Heart right ventricle (tissue), 16 donors: ENCODE data around the gene IL17RA. TPM values are rescaled to one million over a fixed set of nuclear protein-coding genes. Genes with fewer than 3 reads are reported as not detected.

Experiments used
- ATAC-seq, 8 donors: fragments of 200-7000 bp; cut with Tn5 transposase; one replicate each; pipeline ENCODE4 v1.9.1; 2020; ENCODE audit warnings: mild to moderate bottlenecking in 8 of 8, moderate library complexity in 8 of 8, moderate number of reproducible peaks in 1 of 8
- DNase-seq, 2 donors: peaks; one replicate each; pipeline ENCODE4 v3.0.0-alpha.2; 2020
- H3K27ac ChIP-seq, 10 donors: fragments of 200-600 bp; sonication (generic) in 2 of 10; one replicate each; pipeline versions ENCODE4 v1.5.0 to v1.8.0; 2020 to 2022; ENCODE audit warnings: mild to moderate bottlenecking in 3 of 10
- H3K27me3 ChIP-seq, 7 donors: fragments of 200-600 bp; one replicate each; pipeline ENCODE4 v1.8.0; 2021 to 2022; ENCODE audit warnings: mild to moderate bottlenecking in 2 of 7
- H3K36me3 ChIP-seq, 9 donors: fragments of 200-600 bp; sonication (generic) in 1 of 9; one replicate each; pipeline versions ENCODE4 v1.5.0 to v1.8.0; 2020 to 2022; ENCODE audit warnings: mild to moderate bottlenecking in 2 of 9
- H3K4me1 ChIP-seq, 9 donors: fragments of 200-600 bp; sonication (generic) in 1 of 9; one replicate each; pipeline versions ENCODE4 v1.5.0 to v1.8.0; 2020 to 2022; ENCODE audit warnings: mild to moderate bottlenecking in 4 of 9
- H3K4me3 ChIP-seq, 10 donors: fragments of 200-600 bp; sonication (generic) in 2 of 10; one replicate each; pipeline versions ENCODE4 v1.5.0 to v1.8.0; 2020 to 2022; ENCODE audit warnings: mild to moderate bottlenecking in 7 of 10, moderate library complexity in 2 of 10
- H3K9me3 ChIP-seq, 11 donors: fragments of 200-600 bp in 10 of 11; sonication (generic) in 2 of 11; one replicate each; pipeline versions ENCODE4 v1.5.0 to v1.8.0; 2013 to 2022; ENCODE audit warnings: mild to moderate bottlenecking in 2 of 11, control low read depth in 1 of 11, moderate library complexity in 1 of 11
- WGBS, 2 donors: extraction: QIAGEN DNeasy Blood & Tissue Kit; methylation state at CpG; one replicate each; pipeline ENCODE4 v1.1.7; 2013; ENCODE audit warnings: inconsistent platforms in 1 of 2; 5-methylcytosine and 5-hydroxymethylcytosine counted together
- intact Hi-C, 10 donors: fragments of 100-400 bp; cut with DNase I; formaldehyde crosslinking; loops; one replicate each; pipeline versions ENCODE4 v1.11.1 to v1.14.2; 2022
- polyA plus RNA-seq, 2 donors: library from polyadenylated mRNA; stranded (reverse); fragments of 200-250 nt; gene quantifications; one replicate each; pipeline ENCODE4 v1.2.3, GENCODE V29; 2013
- total RNA-seq, 10 donors: library from RNA; stranded (reverse); fragmentation: NEBNext Ultra II Directional in 3 of 10; extraction: Animal tissue kit (Norgen Biotek cat#: 25700) in 3 of 10; gene quantifications; one replicate each; pipeline versions ENCODE4 v1.2.1 to v1.2.4, GENCODE V29; 2021 to 2023
- TF ChIP-seq, protein P1 (sequence below), 9 donors: fragments of 200-600 bp; sonication (generic) in 2 of 9; IDR thresholded peaks; one replicate each; pipeline versions ENCODE4 v1.5.0 to v1.8.0; 2021 to 2022; ENCODE audit warnings: antibody characterized with exemption in 9 of 9, mild to moderate bottlenecking in 5 of 9, moderate library complexity in 1 of 9
- donor health status: Arrhythmogenic right ventricular cardiomyopathy.
- donor health status: ischemic (EF 13 %, LVEDD 7.1; RV severe dilation, severe dysfunction).
- donor health status: healthy with polysubstance abuse.
- donor health status: DM: no; HTN: yes; CAD: no.
- donor health status: DM: no; HTN: no; CAD: no.
- donor health status: ischemic (EF 25% LVEDD 6.9; RV normal size, moderate dysfunction).
- donor health status: ischemic (EF 25% LVEDD 5.7; RV mildly dilated, moderate dysfunction).
- donor health status: healthy.
- donor health status: DM: yes; HTN: yes; CAD: no.
- donor health status: Ischemic cardiomyopathy.
- donor health status: ischemic (EF 35%, LVEDD 5.7; RV mildly dilated, moderate dysfunction).
- donor health status: nonischemic (EF 11% LVEDD 7.7; RV severe dilation, severe dysfunction).
- donor health status: DM: yes; HTN: yes; CAD: no.
- donor health status: PGD.
- donor health status: ischemic (EF 29% LVEDD 5.4; RV normal size, mild dysfunction).
- donor health status: nonischemic (EF 23%, LVEDD 6.1; RV moderate dilation, normal function).

IL17RA gene
- total and polyA plus RNA-seq, 12 donors: 4.0 to 15.9 (median 5.4) TPM

DNA sequence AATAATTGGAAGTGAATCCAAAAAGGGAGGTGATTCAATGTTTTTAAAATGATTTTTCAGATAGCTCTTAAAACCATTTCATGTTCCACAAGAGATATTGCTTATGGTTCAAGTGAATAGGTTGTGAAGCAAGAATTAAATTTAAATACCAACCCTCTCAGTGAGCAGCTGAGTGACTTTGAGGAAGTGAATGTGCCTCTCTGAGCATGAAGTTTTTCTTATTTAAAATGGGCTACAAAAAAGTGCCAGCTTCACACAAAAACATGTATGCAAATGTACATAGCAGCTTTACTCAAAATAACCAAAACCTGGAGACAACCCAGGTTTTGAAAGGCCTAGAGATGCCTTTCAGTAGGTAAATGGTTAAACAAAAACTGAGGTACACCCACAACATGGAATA lies 41.3 kb upstream of the IL17RA start:
- TF ChIP-seq, protein P1, sequence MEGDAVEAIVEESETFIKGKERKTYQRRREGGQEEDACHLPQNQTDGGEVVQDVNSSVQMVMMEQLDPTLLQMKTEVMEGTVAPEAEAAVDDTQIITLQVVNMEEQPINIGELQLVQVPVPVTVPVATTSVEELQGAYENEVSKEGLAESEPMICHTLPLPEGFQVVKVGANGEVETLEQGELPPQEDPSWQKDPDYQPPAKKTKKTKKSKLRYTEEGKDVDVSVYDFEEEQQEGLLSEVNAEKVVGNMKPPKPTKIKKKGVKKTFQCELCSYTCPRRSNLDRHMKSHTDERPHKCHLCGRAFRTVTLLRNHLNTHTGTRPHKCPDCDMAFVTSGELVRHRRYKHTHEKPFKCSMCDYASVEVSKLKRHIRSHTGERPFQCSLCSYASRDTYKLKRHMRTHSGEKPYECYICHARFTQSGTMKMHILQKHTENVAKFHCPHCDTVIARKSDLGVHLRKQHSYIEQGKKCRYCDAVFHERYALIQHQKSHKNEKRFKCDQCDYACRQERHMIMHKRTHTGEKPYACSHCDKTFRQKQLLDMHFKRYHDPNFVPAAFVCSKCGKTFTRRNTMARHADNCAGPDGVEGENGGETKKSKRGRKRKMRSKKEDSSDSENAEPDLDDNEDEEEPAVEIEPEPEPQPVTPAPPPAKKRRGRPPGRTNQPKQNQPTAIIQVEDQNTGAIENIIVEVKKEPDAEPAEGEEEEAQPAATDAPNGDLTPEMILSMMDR (IDR thresholded peaks at IDR 0.05): no peak
- Histone ChIP-seq H3K4me1 (peaks cover 0 to 13% (median 0%) of the 10 kb centered on the region in 9 donors), H3K4me3 (no peak overlapping the region), H3K9me3 (no peaks in the 10 kb centered on the region), H3K27ac (no peak overlapping the region), H3K36me3 (peaks cover 0 to 3% (median 0%) of the 10 kb centered on the region in 9 donors), H3K27me3 (peaks cover 0 to 21% (median 0%) of the 10 kb centered on the region in 7 donors)
- ATAC-seq: no peak
- intact Hi-C loops: no loop called here
- no peak for DNase-seq

DNA sequence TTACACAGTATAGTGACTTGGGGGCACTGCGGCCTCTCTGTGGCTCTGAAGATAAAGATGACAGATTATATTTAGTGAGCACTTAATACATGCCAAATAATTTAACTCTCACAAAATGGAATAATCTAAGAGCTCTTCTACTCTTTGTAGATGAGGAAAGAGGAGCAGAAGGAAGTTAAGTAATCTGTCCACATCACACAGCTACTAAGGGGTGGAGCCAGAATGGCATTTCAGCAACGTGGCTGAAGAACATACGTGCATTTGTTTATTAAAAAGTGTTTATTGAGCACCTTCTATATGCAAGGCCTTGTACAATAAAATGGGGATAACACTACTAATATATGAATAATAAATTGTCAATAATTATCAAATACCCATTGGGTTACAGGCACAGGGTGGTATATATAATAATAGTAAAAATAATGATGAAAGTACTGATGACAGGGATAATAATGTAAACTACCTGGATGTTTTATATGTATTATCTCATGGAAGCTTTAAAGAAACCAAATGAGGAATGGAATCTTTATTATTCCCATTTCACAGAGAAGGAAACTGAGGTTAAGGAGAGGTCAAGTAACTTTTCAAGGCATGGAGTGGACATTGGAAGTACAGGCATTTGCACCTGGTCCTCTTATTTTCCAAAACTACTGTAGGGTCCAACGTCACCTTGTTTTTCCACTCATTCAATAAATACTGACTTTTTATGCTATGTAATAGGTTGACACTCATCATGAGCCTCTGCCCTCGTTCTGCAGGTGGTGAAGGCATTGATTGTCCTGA lies 38.0 kb upstream of the IL17RA start:
- no peak for ATAC-seq
- no peak for DNase-seq
- Histone ChIP-seq H3K27ac (no peak overlapping the region), H3K4me1 (peaks cover 0 to 13% (median 0%) of the 10 kb centered on the region in 9 donors), H3K36me3 (peaks cover 0 to 5% (median 0%) of the 10 kb centered on the region in 9 donors), H3K27me3 (peaks cover 0 to 23% (median 0%) of the 10 kb centered on the region in 7 donors), H3K9me3 (no peaks in the 10 kb centered on the region), H3K4me3 (no peak overlapping the region)
- TF ChIP-seq, protein P1 (IDR thresholded peaks at IDR 0.05): no peak
- intact Hi-C loops: no loop called here
- WGBS, 2 donors: 59 to 69% methylated on average over 5 of the region's 5 CpGs

DNA sequence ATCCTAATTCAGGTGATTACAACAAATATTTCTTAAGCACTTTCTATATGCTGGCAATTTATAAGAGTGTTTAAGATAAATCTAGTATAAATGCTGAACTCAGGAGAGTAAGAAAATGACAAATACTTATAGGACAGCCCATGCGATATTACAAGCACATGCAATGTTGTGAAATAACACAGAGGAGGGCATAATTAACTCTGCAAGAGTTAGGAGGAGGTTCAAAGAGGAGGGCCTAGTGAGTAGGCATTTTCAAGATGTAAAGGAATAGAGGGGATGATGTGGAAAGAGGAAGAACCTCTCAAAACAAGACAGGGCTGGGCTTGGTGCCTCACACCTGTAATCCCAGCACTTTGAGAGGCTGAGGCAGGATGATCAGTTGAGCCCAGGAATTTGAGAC lies 37.1 kb upstream of the IL17RA start:
- Histone ChIP-seq H3K27ac (no peak overlapping the region), H3K36me3 (peaks cover 0 to 5% (median 0%) of the 10 kb centered on the region in 9 donors), H3K4me1 (peaks cover 0 to 13% (median 0%) of the 10 kb centered on the region in 9 donors), H3K4me3 (no peak overlapping the region), H3K9me3 (no peaks in the 10 kb centered on the region), H3K27me3 (peaks cover 0 to 19% (median 0%) of the 10 kb centered on the region in 7 donors)
- ATAC-seq (no peak), DNase-seq (no peak)
- TF ChIP-seq, protein P1 (IDR thresholded peaks at IDR 0.05): no peak
- intact Hi-C loops: no loop called here
- 93 to 96% methylated on average over 1 of the region's 1 CpG for WGBS, 2 donors

DNA sequence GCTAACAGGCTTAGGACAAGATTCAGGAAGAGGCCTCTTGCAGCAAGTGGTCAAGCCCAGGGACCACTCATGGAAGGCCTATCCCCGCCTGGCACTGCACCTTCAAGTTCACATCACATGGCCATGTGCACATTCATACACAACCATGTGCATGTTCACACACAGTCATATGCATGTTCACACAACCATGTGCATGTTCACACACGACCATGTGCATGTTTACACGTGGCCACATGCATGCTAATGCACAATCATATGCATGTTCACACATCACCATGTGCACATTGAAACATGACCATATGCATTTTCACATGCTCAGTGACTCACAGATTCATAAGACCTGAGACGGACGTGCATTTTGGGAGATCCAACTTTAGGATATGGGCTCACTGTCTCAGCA lies 28.7 kb upstream of the IL17RA start:
- DNase-seq: no peak
- TF ChIP-seq, protein P1 (IDR thresholded peaks at IDR 0.05): no peak

More for the DNA sequence above, 28.7 kb upstream of the IL17RA start:
- no peaks in the 10 kb centered on the region for H3K27me3 ChIP-seq
- H3K36me3 ChIP-seq: peaks cover 0 to 2% (median 0%) of the 10 kb centered on the region in 9 donors
- 82% methylated on average over 5 of the region's 5 CpGs for WGBS, 2 donors
- H3K9me3 ChIP-seq: no peaks in the 10 kb centered on the region
- H3K27ac ChIP-seq: no peak overlapping the region
- intact Hi-C loops: loop anchor here in 6 of 10 donors (2.0 to 5.0 kb wide), 3 partner anchors 124 to 139 kb away; no protein-coding TSS in a partner anchor
- H3K4me3 ChIP-seq: no peak overlapping the region
- peaks cover 0 to 4% (median 0%) of the 10 kb centered on the region in 9 donors for H3K4me1 ChIP-seq
- ATAC-seq: no peak
